Stimulated activated CD8-positive, alpha-beta memory T cell treated with anti-CD3 and anti-CD28 coated beads, Interleukin-4, amount 100 ng/mL, for 1 hour (primary cell): ENCODE measurements around the gene SH3RF2.

Source experiments
- DNase-seq, 2 donors: peaks; one replicate each; pipeline ENCODE4 v3.0.0-alpha.2; 2020; ENCODE audit warnings: low read depth in 2 of 2, low spot score in 1 of 2

SH3RF2 gene

GRCh38 chr5:145920542-145921210 lies 15.7 kb upstream of the SH3RF2 start:
- DNase-seq = no peak

- no peak for DNase-seq
Measured at GRCh38 chr5:145921211-145921610, 15.2 kb upstream of the SH3RF2 start.

GRCh38 chr5:145922059-145922458 lies 14.3 kb upstream of the SH3RF2 start:
- no peak for DNase-seq

GRCh38 chr5:145923405-145923804 lies 13.0 kb upstream of the SH3RF2 start:
- no peak for DNase-seq

- DNase-seq = no peak
Measured at GRCh38 chr5:145924849-145925248, 11.5 kb upstream of the SH3RF2 start.

- DNase-seq = no peak
Measured at GRCh38 chr5:145925353-145925752, 11.0 kb upstream of the SH3RF2 start.

GRCh38 chr5:145925803-145926202 lies 10.6 kb upstream of the SH3RF2 start:
- no peak for DNase-seq

GRCh38 chr5:145931718-145932117 lies 4.7 kb upstream of the SH3RF2 start:
- no peak for DNase-seq

- no peak for DNase-seq
Measured at GRCh38 chr5:145934276-145934675, 2.1 kb upstream of the SH3RF2 start.

GRCh38 chr5:145937432-145938250 lies 1.3 kb downstream of the SH3RF2 start:
- no peak for DNase-seq

- DNase-seq = no peak
Measured at GRCh38 chr5:145938776-145939539, 2.6 kb downstream of the SH3RF2 start.

- DNase-seq = no peak
Measured at GRCh38 chr5:145939540-145940065, 3.2 kb downstream of the SH3RF2 start.

GRCh38 chr5:145941096-145941447 lies 4.7 kb downstream of the SH3RF2 start:
- DNase-seq = no peak

- no peak for DNase-seq
Measured at GRCh38 chr5:145941448-145942130, 5.2 kb downstream of the SH3RF2 start.

GRCh38 chr5:145942201-145942600 lies 5.8 kb downstream of the SH3RF2 start:
- DNase-seq = no peak

GRCh38 chr5:145942749-145943148 lies 6.4 kb downstream of the SH3RF2 start:
- DNase-seq = no peak

- DNase-seq = no peak
Measured at GRCh38 chr5:145943674-145944121, 7.3 kb downstream of the SH3RF2 start.

- DNase-seq = no peak
Measured at GRCh38 chr5:145944328-145944727, 8.0 kb downstream of the SH3RF2 start.

GRCh38 chr5:145945620-145946111 lies 9.3 kb downstream of the SH3RF2 start:
- no peak for DNase-seq

- DNase-seq = no peak
Measured at GRCh38 chr5:145946112-145946861, 9.9 kb downstream of the SH3RF2 start.
